GM12878 (cell line): ENCODE results near the gene CNTNAP2. TPM values are rescaled to one million over a fixed set of nuclear protein-coding genes. Genes with fewer than 3 reads are reported as not detected.

ENCODE experiments used
- ATAC-seq: fragments of 200-7000 bp; cut with Tn5 transposase; 3 replicates; pipeline ENCODE4 v1.9.1; 2020; ENCODE audit warnings: mild to moderate bottlenecking, moderate library complexity
- BruUV-seq: library from RNA; stranded (reverse); fragments of 400-500 nt; replicated peaks from 2 replicates; lab custom pipeline; 2021; lab: Mats Ljungman, UMichigan
- CTCF ChIA-PET: fragments of 300-600 bp; sonication (Branson Sonifier 250); formaldehyde crosslinking; extraction: SDS; loops from one replicate; lab custom pipeline; 2021; ENCODE audit warnings: inconsistent platforms; lab: Yijun Ruan, JAX
- POLR2A ChIA-PET: fragments of 350-600 bp; formaldehyde crosslinking; extraction: SDS; loops from one replicate; lab custom pipeline; 2021; ENCODE audit warnings: inconsistent platforms; lab: Charles Lee
- RAD21 ChIA-PET: fragments of 300-600 bp; sonication (Branson Sonifier 250); formaldehyde crosslinking; loops from one replicate; lab custom pipeline; 2023; ENCODE audit warnings: antibody characterized with exemption; ENCODE audit not compliant: unreplicated experiment; lab: Charles Lee
- SMC1A ChIA-PET: fragments of 300-600 bp; sonication (Branson Sonifier 250); formaldehyde crosslinking; loops from one replicate; lab custom pipeline; 2023; ENCODE audit not compliant: unreplicated experiment, uncharacterized antibody; lab: Charles Lee
- DNase-seq: peaks from one replicate; pipeline ENCODE4 v3.0.0-alpha.2; 2011; ENCODE audit warnings: low read depth, low spot score
- FAIRE-seq: peaks from 3 replicates; lab custom pipeline; 2011; peaks lifted over from hg19 to GRCh38; lab: Jason Lieb, UNC
- H2AFZ ChIP-seq: 2 replicates; pipeline ENCODE4 v1.6.0; 2011; ENCODE audit warnings: low read depth, low read length, control low read depth; ENCODE audit not compliant: control insufficient read depth
- H3K27ac ChIP-seq: 2 replicates; pipeline ENCODE4 v1.5.1; 2011; ENCODE audit warnings: control low read depth; ENCODE audit not compliant: control insufficient read depth, insufficient read depth
- H3K27me3 ChIP-seq, 2 experiments: replicated peaks in 1 of 2; 2 replicates each; pipeline versions ENCODE4 v1.6.0 to v1.6.1; 2011; ENCODE audit warnings: low read length in 1 of 2; ENCODE audit not compliant: control insufficient read depth in 2 of 2, insufficient read depth in 2 of 2
- H3K36me3 ChIP-seq, 2 experiments: 2 replicates each; pipeline ENCODE4 v1.5.1; 2011; ENCODE audit warnings: low read length in 1 of 2; ENCODE audit not compliant: control insufficient read depth in 2 of 2, insufficient read depth in 2 of 2
- H3K4me1 ChIP-seq: 2 replicates; pipeline ENCODE4 v1.6.1; 2011; ENCODE audit warnings: mild to moderate bottlenecking, low read length, moderate library complexity, mixed read lengths; ENCODE audit not compliant: control insufficient read depth, insufficient read depth
- H3K4me2 ChIP-seq: 2 replicates; pipeline ENCODE4 v1.6.0; 2011; ENCODE audit warnings: control low read depth; ENCODE audit not compliant: control insufficient read depth, insufficient read depth
- H3K4me3 ChIP-seq: fragments of 200-600 bp; sonication (generic); 2 replicates; pipeline ENCODE4 v1.5.1; 2016
- H3K79me2 ChIP-seq: 2 replicates; pipeline ENCODE4 v1.6.0; 2011; ENCODE audit warnings: low read length; ENCODE audit not compliant: control insufficient read depth, insufficient read depth
- H3K9ac ChIP-seq: 2 replicates; pipeline ENCODE4 v1.8.0; 2011; ENCODE audit warnings: low read length, control low read depth, mixed read lengths; ENCODE audit not compliant: control insufficient read depth, insufficient read depth
- H3K9me3 ChIP-seq: replicated peaks from 3 replicates; pipeline ENCODE4 v1.5.1; 2011; ENCODE audit warnings: mild to moderate bottlenecking, low read length; ENCODE audit not compliant: control insufficient read depth, insufficient read depth
- H4K20me1 ChIP-seq: 2 replicates; pipeline ENCODE4 v1.6.0; 2011; ENCODE audit not compliant: control insufficient read depth, insufficient read depth
- CBX5 ChIP-seq: sonication (generic); IDR thresholded peaks from 2 replicates; pipeline ENCODE4 v1.6.1; 2016; ENCODE audit warnings: low read depth, moderate library complexity, mild to moderate bottlenecking, inconsistent platforms
- CHD2 ChIP-seq: IDR thresholded peaks from 2 replicates; pipeline ENCODE4 v1.6.1; 2011; ENCODE audit warnings: low read depth, low read length, improper control_type of control experiment, borderline replicate concordance
- EGR1 ChIP-seq, 2 experiments: IDR thresholded peaks; 1 replicate in 1 of 2; 2 replicates in 1 of 2; pipeline ENCODE4 v1.6.1; 2011 to 2012; ENCODE audit warnings: low read depth in 2 of 2, low read length in 2 of 2, borderline replicate concordance in 1 of 2, mild to moderate bottlenecking in 1 of 2, moderate library complexity in 1 of 2
- IRF4 ChIP-seq: IDR thresholded peaks from 2 replicates; pipeline ENCODE4 v1.6.1; 2011; ENCODE audit warnings: low read depth, low read length
- KAT2A ChIP-seq: conservative IDR thresholded peaks from 2 replicates; pipeline ENCODE4 v1.6.1; 2011; ENCODE audit warnings: low read depth, low read length; ENCODE audit not compliant: control insufficient read depth
- MLLT1 ChIP-seq: fragments of 450-650 bp; IDR thresholded peaks from 2 replicates; pipeline ENCODE4 v1.6.1; 2016; ENCODE audit warnings: mild to moderate bottlenecking
- SKIL ChIP-seq: fragments of 450-650 bp; IDR thresholded peaks from 2 replicates; pipeline ENCODE4 v1.6.1; 2017; ENCODE audit warnings: mild to moderate bottlenecking, low read depth, inconsistent platforms; ENCODE audit not compliant: poor library complexity, severe bottlenecking
- SRF ChIP-seq, 2 experiments: IDR thresholded peaks; 2 replicates each; pipeline ENCODE4 v1.6.1; 2011; ENCODE audit warnings: low read depth in 2 of 2, low read length in 2 of 2, mild to moderate bottlenecking in 1 of 2, moderate library complexity in 1 of 2
- SUPT20H ChIP-seq: IDR thresholded peaks from 2 replicates; pipeline ENCODE4 v1.6.1; 2011; ENCODE audit warnings: low read depth, mild to moderate bottlenecking, low read length, moderate library complexity, borderline replicate concordance; ENCODE audit not compliant: control insufficient read depth
- ZBTB40 ChIP-seq: fragments of 450-650 bp; IDR thresholded peaks from 2 replicates; pipeline ENCODE4 v1.6.1; 2016; ENCODE audit warnings: mild to moderate bottlenecking, moderate library complexity, borderline replicate concordance
- ZNF384 ChIP-seq: IDR thresholded peaks from 2 replicates; pipeline ENCODE4 v1.6.1; 2012; ENCODE audit warnings: low read depth, mild to moderate bottlenecking, low read length, improper control_type of control experiment, borderline replicate concordance
- ZNF592 ChIP-seq: fragments of 450-650 bp; IDR thresholded peaks from 2 replicates; pipeline ENCODE4 v1.6.1; 2017; ENCODE audit warnings: mild to moderate bottlenecking, moderate library complexity
- WGBS: methylation state at CpG from one replicate; pipeline ENCODE4 v1.1.6; 2016; ENCODE audit warnings: low lambda C conversion rate; ENCODE audit not compliant: insufficient replicate concordance, insufficient coverage; ENCODE audit errors: missing lambda C conversion rate; 5-methylcytosine and 5-hydroxymethylcytosine counted together
- in situ Hi-C: fragments of 300-500 bp; cut with MboI; formaldehyde crosslinking; loops from 9 replicates; pipeline ENCODE4 v1.14.3; 2018; ENCODE audit warnings: mixed read lengths
- intact Hi-C: fragments of 100-400 bp; cut with micrococcal nuclease; formaldehyde crosslinking; loops from one replicate; pipeline ENCODE4 v1.14.2; 2022; ENCODE audit not compliant: unreplicated experiment
- polyA plus RNA-seq, 11 experiments: library from polyadenylated mRNA; depleted of rRNA in 4 of 11; unstranded in 6 of 11; stranded (reverse) in 5 of 11; fragments of >200 nt; fragmentation: Nextera tagmentation in 4 of 11; fragmentation: Illumina TruSeq in 1 of 11; extraction: Ambion mirVana in 4 of 11; extraction: Trizol in 1 of 11; gene quantifications; 1 replicate in 1 of 11; 2 replicates in 10 of 11; pipeline versions ENCODE4 v1.2.1 to v1.2.3, GENCODE V29; 2011 to 2016; ENCODE audit warnings: inconsistent platforms in 2 of 11, missing spikeins in 2 of 11, low read depth in 1 of 11
- total RNA-seq, 4 experiments: library from RNA; depleted of rRNA in 3 of 4; stranded (reverse); fragments of >200 nt in 3 of 4; fragmentation: Illumina TruSeq in 1 of 4; extraction: Trizol in 1 of 4; gene quantifications; 2 replicates each; pipeline versions ENCODE4 v1.2.1 to v1.2.3, GENCODE V29; 2013 to 2021

The CNTNAP2 gene
- total and polyA plus RNA-seq, 10 of the 15 experiments (the other 5 are each of a cell fraction or from before 2014, with no cell fraction given), result 0.03 to 0.08 (median 0.03) TPM; not detected in 7

GRCh38 chr7:148182264-148182663 lies 2065.7 kb downstream of the CNTNAP2 start:
- Histone ChIP-seq H3K27me3 (no peaks in the 10 kb centered on the region), H3K79me2 (no peaks in the 10 kb centered on the region), H3K4me3 (no peak overlapping the region), H4K20me1 (no peaks in the 10 kb centered on the region), H3K27ac (no peak overlapping the region), H3K9ac (no peak overlapping the region), H3K9me3 (no peaks in the 10 kb centered on the region), H2AFZ (no peak overlapping the region), H3K4me2 (no peak overlapping the region), H3K36me3 (no peaks in the 10 kb centered on the region), H3K4me1 (no peaks in the 10 kb centered on the region)
- ATAC-seq (no peak), FAIRE-seq (no peak), DNase-seq (no peak)
- no peak for TF ChIP-seq MLLT1
- no peak for TF ChIP-seq IRF4
- TF ChIP-seq ZNF592, result no peak
- no peak for TF ChIP-seq SUPT20H
- no peak for TF ChIP-seq SKIL
- TF ChIP-seq EGR1 (IDR thresholded peaks at IDR 0.05; ENCODE audit: borderline replicate concordance in 1 of 2, low read depth in 2 of 2, low read length in 2 of 2), result no peak
- TF ChIP-seq SRF (IDR thresholded peaks at IDR 0.05; ENCODE audit: low read depth in 2 of 2, low read length in 2 of 2), result no peak
- TF ChIP-seq KAT2A, result no peak
- TF ChIP-seq ZNF384, result no peak
- TF ChIP-seq CHD2, result no peak
- TF ChIP-seq ZBTB40, result no peak
- no peak for TF ChIP-seq CBX5
- intact Hi-C loops, result no loop called here
- no TSS peak for BruUV-seq
- POLR2A ChIA-PET, result no interaction called here
- 16% methylated on average over 5 of the region's 5 CpGs for WGBS
- SMC1A ChIA-PET, result no interaction called here
- in situ Hi-C loops, result no loop called here
- RAD21 ChIA-PET, result no interaction called here
- CTCF ChIA-PET, result no interaction called here
